ENCODE results near the gene ATP8B2. TPM values are rescaled to one million over a fixed set of nuclear protein-coding genes. Genes with fewer than 3 reads are reported as not detected.

Gene ATP8B2, protein sequence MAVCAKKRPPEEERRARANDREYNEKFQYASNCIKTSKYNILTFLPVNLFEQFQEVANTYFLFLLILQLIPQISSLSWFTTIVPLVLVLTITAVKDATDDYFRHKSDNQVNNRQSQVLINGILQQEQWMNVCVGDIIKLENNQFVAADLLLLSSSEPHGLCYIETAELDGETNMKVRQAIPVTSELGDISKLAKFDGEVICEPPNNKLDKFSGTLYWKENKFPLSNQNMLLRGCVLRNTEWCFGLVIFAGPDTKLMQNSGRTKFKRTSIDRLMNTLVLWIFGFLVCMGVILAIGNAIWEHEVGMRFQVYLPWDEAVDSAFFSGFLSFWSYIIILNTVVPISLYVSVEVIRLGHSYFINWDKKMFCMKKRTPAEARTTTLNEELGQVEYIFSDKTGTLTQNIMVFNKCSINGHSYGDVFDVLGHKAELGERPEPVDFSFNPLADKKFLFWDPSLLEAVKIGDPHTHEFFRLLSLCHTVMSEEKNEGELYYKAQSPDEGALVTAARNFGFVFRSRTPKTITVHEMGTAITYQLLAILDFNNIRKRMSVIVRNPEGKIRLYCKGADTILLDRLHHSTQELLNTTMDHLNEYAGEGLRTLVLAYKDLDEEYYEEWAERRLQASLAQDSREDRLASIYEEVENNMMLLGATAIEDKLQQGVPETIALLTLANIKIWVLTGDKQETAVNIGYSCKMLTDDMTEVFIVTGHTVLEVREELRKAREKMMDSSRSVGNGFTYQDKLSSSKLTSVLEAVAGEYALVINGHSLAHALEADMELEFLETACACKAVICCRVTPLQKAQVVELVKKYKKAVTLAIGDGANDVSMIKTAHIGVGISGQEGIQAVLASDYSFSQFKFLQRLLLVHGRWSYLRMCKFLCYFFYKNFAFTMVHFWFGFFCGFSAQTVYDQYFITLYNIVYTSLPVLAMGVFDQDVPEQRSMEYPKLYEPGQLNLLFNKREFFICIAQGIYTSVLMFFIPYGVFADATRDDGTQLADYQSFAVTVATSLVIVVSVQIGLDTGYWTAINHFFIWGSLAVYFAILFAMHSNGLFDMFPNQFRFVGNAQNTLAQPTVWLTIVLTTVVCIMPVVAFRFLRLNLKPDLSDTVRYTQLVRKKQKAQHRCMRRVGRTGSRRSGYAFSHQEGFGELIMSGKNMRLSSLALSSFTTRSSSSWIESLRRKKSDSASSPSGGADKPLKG
- 70.7 and 97.6 TPM in 2 replicates for total RNA-seq

DNA sequence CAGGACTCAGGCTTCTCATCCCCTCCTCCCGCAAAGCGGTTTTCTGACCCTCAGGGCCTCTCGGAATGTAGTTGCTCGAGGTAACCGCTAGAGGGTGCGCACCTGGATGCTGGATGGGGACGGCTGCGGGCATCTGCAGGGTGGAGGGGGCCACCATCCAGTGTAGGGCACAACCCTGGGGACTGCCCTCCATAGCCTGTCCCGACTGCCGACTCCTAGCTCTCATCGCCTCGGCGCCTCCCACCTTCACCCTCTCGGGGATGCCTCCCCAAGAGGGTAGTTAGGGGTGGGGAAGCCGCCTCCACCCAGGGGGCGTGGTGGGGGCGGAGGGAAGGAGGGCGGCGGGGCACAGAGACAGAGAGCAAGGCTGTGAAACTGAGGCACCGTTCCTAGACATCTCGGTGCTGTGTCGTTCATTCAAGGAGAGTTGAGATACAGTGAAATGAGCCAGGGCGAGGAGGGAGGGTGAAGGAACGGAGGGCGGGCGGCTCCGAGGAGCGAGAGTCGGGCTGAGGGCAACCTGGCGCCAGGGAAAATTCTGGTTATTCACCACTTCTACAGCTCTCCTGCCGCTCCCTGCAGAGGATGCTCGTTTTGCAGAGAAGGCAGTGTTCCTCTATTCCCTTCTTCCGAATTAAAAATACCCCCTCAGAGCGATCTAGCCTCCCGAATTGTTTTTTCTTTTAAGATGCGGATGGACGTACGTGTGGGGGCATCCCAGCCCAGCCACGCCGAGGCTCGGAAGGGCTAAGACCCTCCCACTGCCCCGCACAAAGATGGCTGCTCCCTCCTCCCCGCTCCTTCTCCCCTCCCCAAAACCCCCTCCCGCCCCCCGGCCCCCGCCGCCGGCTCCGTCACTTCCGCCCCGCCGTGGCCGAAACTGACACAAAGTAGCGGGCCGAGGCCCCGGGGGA, at the start of gene ATP8B2:
Gene ATP8B2 (plus strand): TSS at position 857 of the 914 bp plus-strand sequence. CDS start 2,617 bp downstream, outside the sequence.

GRCh38 chr1:154320882-154321608, 4.3 kb upstream of the ATP8B2 start, which contains the start of gene AQP10:
Gene AQP10, plus strand, starts transcription at chr1:154321093. Its CDS starts 63 bp downstream, at chr1:154321156.

Small RNA genes within 50 kb of the gene (small RNA-seq; reads per million reads assigned to genes)
- gene RF00273 (not detected), gene RNU6-121P (not detected), gene RNU6-239P (not detected), gene RNU7-57P (not detected)

Other genes with a start within 250 kb of the ATP8B2 start
- gene NUP210L, start 170.5 kb upstream of the ATP8B2 start, total RNA-seq, result under 0.01 and 0.07 TPM in 2 replicates
- gene TPM3, start 133.4 kb upstream of the ATP8B2 start, total RNA-seq, result 1,072 and 1,222 TPM in 2 replicates
- not detected in 2 replicates for gene CFAP141, start 119.2 kb upstream of the ATP8B2 start, total RNA-seq
- 147 and 155 TPM in 2 replicates for gene UBAP2L, start 104.6 kb upstream of the ATP8B2 start, total RNA-seq
- 102 and 116 TPM in 2 replicates for gene HAX1, start 52.9 kb upstream of the ATP8B2 start, total RNA-seq
- gene AQP10, start 4.4 kb upstream of the ATP8B2 start, total RNA-seq, result 0.13 TPM in 1 of 2 replicates, not detected in the other
- 10.2 and 12.3 TPM in 2 replicates for gene IL6R, start 79.8 kb downstream of the ATP8B2 start, total RNA-seq
- 2.9 and 4.0 TPM in 2 replicates for gene TDRD10, start 176.7 kb downstream of the ATP8B2 start, total RNA-seq
- gene SHE, start 176.9 kb downstream of the ATP8B2 start, total RNA-seq, result 77.0 and 88.4 TPM in 2 replicates
- 42.9 and 47.1 TPM in 2 replicates for gene UBE2Q1, start 233.1 kb downstream of the ATP8B2 start, total RNA-seq
- under 0.01 and 0.13 TPM in 2 replicates for gene CHRNB2, start 242.3 kb downstream of the ATP8B2 start, total RNA-seq

Measured in thoracic aorta endothelial cell (primary cell).